Heart left ventricle (tissue), 16 donors: Measurements from ENCODE around the gene PIM1. TPM values are rescaled to one million over a fixed set of nuclear protein-coding genes. Genes with fewer than 3 reads are reported as not detected.

Source experiments
- ATAC-seq, 4 donors: fragments of 200-7000 bp; cut with Tn5 transposase; one replicate each; pipeline ENCODE4 v1.9.1; 2020 to 2022; ENCODE audit warnings: moderate library complexity in 4 of 4, mild to moderate bottlenecking in 3 of 4, moderate number of reproducible peaks in 1 of 4
- DNase-seq, 5 donors: peaks; one replicate each; pipeline ENCODE4 v3.0.0-alpha.2; 2020
- H3K27ac ChIP-seq, 12 donors: fragments of 200-600 bp; sonication (generic) in 4 of 12; one replicate each; pipeline versions ENCODE4 v1.5.0 to v1.8.0; 2016 to 2022; ENCODE audit warnings: mild to moderate bottlenecking in 2 of 12
- H3K27me3 ChIP-seq, 9 donors: fragments of 200-600 bp; sonication (generic) in 2 of 9; one replicate each; pipeline versions ENCODE4 v1.5.1 to v1.8.0; 2016 to 2022; ENCODE audit warnings: mild to moderate bottlenecking in 3 of 9
- H3K36me3 ChIP-seq, 9 donors: fragments of 200-600 bp; sonication (generic) in 2 of 9; one replicate each; pipeline versions ENCODE4 v1.5.0 to v1.8.0; 2018 to 2022; ENCODE audit warnings: mild to moderate bottlenecking in 2 of 9
- H3K4me1 ChIP-seq, 12 donors: fragments of 200-600 bp; sonication (generic) in 4 of 12; one replicate each; pipeline versions ENCODE4 v1.5.0 to v1.8.0; 2016 to 2022; ENCODE audit warnings: mild to moderate bottlenecking in 3 of 12
- H3K4me3 ChIP-seq, 12 donors: fragments of 200-600 bp; sonication (generic) in 4 of 12; one replicate each; pipeline versions ENCODE4 v1.5.0 to v1.8.0; 2017 to 2022; ENCODE audit warnings: mild to moderate bottlenecking in 9 of 12, moderate library complexity in 4 of 12
- H3K9me3 ChIP-seq, 12 donors: fragments of 200-600 bp; sonication (generic) in 4 of 12; one replicate each; pipeline versions ENCODE4 v1.5.0 to v1.8.0; 2016 to 2022; ENCODE audit warnings: mild to moderate bottlenecking in 1 of 12
- CTCF ChIP-seq, 12 donors: fragments of 200-600 bp; sonication (generic) in 4 of 12; IDR thresholded peaks; one replicate each; pipeline versions ENCODE4 v1.5.0 to v1.8.0; 2018 to 2022; ENCODE audit warnings: antibody characterized with exemption in 12 of 12, mild to moderate bottlenecking in 5 of 12
- POLR2A ChIP-seq, 2 donors: fragments of 450-650 bp; IDR thresholded peaks; one replicate each; pipeline ENCODE4 v1.6.1; 2017; ENCODE audit warnings: antibody characterized with exemption in 2 of 2, mild to moderate bottlenecking in 2 of 2, moderate library complexity in 2 of 2
- WGBS, 4 donors: extraction: QIAGEN DNeasy Blood & Tissue Kit in 2 of 4; methylation state at CpG; one replicate each; pipeline versions ENCODE4 v1.1.5 to v1.1.7; 2013 to 2018; 5-methylcytosine and 5-hydroxymethylcytosine counted together
- intact Hi-C, 10 donors: fragments of 100-400 bp; cut with DNase I; formaldehyde crosslinking; loops; one replicate each; pipeline versions ENCODE4 v1.11.1 to v1.14.2; 2022
- long read RNA-seq, 3 donors: library from polyadenylated mRNA; unstranded; transcript quantifications; one replicate each; pipeline ENCODE4 v2.0.0, GENCODE V29; 2020 to 2021
- polyA plus RNA-seq, 2 donors: library from polyadenylated mRNA; stranded (reverse); fragments of 200-250 nt; gene quantifications; one replicate each; pipeline ENCODE4 v1.2.3, GENCODE V29; 2013
- total RNA-seq, 9 donors: library from RNA; depleted of rRNA in 2 of 9; stranded (reverse); fragments of >200 nt in 2 of 9; fragmentation: NEBNext Ultra II Directional in 3 of 9; extraction: Animal tissue kit (Norgen Biotek cat#: 25700) in 3 of 9; gene quantifications; one replicate each; pipeline versions ENCODE4 v1.1.0 to v1.2.4, GENCODE V29; 2016 to 2023
- donor health status: ischemic (EF 13 %, LVEDD 7.1; RV severe dilation, severe dysfunction).
- donor health status: healthy with polysubstance abuse.
- donor health status: DM: no; HTN: yes; CAD: no.
- donor health status: DM: no; HTN: no; CAD: no.
- donor health status: ischemic (EF 25% LVEDD 6.9; RV normal size, moderate dysfunction).
- donor health status: ischemic (EF 25% LVEDD 5.7; RV mildly dilated, moderate dysfunction).
- donor health status: healthy.
- donor health status: DM: yes; HTN: yes; CAD: no.
- donor health status: ischemic (EF 35%, LVEDD 5.7; RV mildly dilated, moderate dysfunction).
- donor health status: nonischemic (EF 11% LVEDD 7.7; RV severe dilation, severe dysfunction).
- donor health status: DM: yes; HTN: yes; CAD: no.
- donor health status: PGD.
- donor health status: ischemic (EF 29% LVEDD 5.4; RV normal size, mild dysfunction).
- donor health status: nonischemic (EF 23%, LVEDD 6.1; RV moderate dilation, normal function).

PIM1 gene
- total RNA-seq (10 to 100 TPM in 6 of 9 donors, 1 to 10 TPM in 3; 7.0 to 81.8 (median 16.0) TPM), polyA plus RNA-seq (10 to 100 TPM in 1 of 2 donors, 1 to 10 TPM in 1; 8.2 to 23.1 TPM)
- long read RNA-seq, donor 1, transcript PIM1-201 (6 exons, 2,650 nt) = major isoform, 9 of 14 reads
- long read RNA-seq, donor 1, partial matches to known transcripts = 4 of 14 reads
- long read RNA-seq, donor 1, other reads (novel, unspliced or antisense) = 1 of 14 reads
- long read RNA-seq, donor 2, transcript PIM1-201 (6 exons, 2,650 nt) = major isoform, 402 of 488 reads
- long read RNA-seq, donor 2, partial matches to known transcripts = 55 of 488 reads
- long read RNA-seq, donor 2, other reads (novel, unspliced or antisense) = 31 of 488 reads
- long read RNA-seq, donor 3, transcript PIM1-201 (6 exons, 2,650 nt) = major isoform, 31 of 33 reads
- long read RNA-seq, donor 3, partial matches to known transcripts = 0 of 33 reads
- long read RNA-seq, donor 3, other reads (novel, unspliced or antisense) = 2 of 33 reads

GRCh38 chr6:37169496-37170272 is at the start of gene PIM1:
Gene PIM1, plus strand, starts transcription at chr6:37170152. Its CDS starts 424 bp downstream, at chr6:37170576.
- ATAC-seq = peak; percentile 90 to 96 (median 92)
- whole genome bisulfite sequencing, 4 donors = 0 to 1% (median 1%) methylated on average over 42 to 90 of the region's 90 CpGs
- intact Hi-C loops = loop anchor here (1.0 to 10.0 kb wide), 14 partner anchors 37 to 285 kb away; partner anchors contain the start of gene C6orf89 (in 5 of the 10)

DNA sequence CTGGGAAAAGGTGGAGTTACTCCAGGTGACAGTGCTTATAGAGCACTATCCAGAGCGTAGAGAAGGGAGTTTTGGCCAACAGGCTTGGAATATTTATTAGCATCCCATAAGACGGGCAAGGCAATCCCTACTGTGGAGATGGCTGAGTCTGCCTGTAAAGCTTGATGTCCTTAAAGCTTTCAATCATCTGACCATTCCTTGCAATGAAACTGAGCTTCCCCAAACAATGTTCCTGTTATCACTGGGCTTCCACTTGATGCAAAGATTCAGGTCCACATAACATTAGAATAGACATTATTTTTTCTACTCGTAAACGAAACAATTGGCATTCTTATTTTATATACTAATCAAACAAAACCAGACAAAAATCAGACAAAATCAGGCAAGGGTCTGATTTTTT is 48.4 kb upstream of the PIM1 start:
- no peak overlapping the region for H3K27ac ChIP-seq
- no peaks in the 10 kb centered on the region for H3K27me3 ChIP-seq
- H3K36me3 ChIP-seq = no peaks in the 10 kb centered on the region
- intact Hi-C loops = no loop called here
- DNase-seq (no peak), ATAC-seq (no peak)
- WGBS, 4 donors = 91 to 97% (median 94%) methylated on average over 4 of the region's 4 CpGs
- H3K9me3 ChIP-seq = no peaks in the 10 kb centered on the region
- H3K4me1 ChIP-seq = peaks cover 0 to 11% (median 0%) of the 10 kb centered on the region in 12 donors
- no peak overlapping the region for H3K4me3 ChIP-seq
- TF ChIP-seq CTCF (IDR thresholded peaks at IDR 0.05) (no peak), POLR2A (IDR thresholded peaks at IDR 0.05) (no peak)

More at GRCh38 chr6:37169496-37170272, at the start of gene PIM1:
- Histone ChIP-seq H3K4me1 (peaks cover 0 to 42% (median 17%) of the 10 kb centered on the region in 12 donors), H3K27me3 (no peaks in the 10 kb centered on the region), H3K36me3 (peaks cover 0 to 42% (median 22%) of the 10 kb centered on the region in 9 donors), H3K9me3 (no peaks in the 10 kb centered on the region), H3K4me3 (peak within 1 kb of the TSS; percentile 61 to 100 (median 90)), H3K27ac (peak within 1 kb of the TSS; percentile 88 to 97 (median 93))
- peak; percentile 99 to 100 (median 100) for DNase-seq
- TF ChIP-seq CTCF (IDR thresholded peaks at IDR 0.05) (peak in 1 of 12 donors; percentile 25), POLR2A (IDR thresholded peaks at IDR 0.05) (peak; percentile 68 to 95)

DNA sequence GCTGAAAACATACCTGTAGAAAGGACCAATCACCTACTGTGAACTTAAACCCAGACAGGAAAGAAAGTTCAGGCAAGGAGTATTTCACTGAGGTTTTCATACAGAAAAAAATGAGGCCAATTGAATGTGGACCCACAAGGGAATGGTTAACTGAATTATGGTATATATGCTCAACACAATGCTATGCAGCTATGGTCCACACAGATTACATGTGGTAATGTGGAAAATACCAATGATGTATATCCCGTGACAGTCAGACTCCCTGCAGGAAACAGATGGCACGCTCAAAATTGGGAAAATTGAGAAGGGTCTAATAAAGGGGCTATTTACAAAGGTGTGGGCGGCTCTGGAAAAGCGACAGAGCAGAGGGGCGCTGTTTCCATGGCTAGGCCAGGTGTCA is 47.1 kb upstream of the PIM1 start:
- 97 to 98% (median 97%) methylated on average over 5 of the region's 5 CpGs for WGBS, 4 donors
- H3K4me3 ChIP-seq = no peak overlapping the region
- no peaks in the 10 kb centered on the region for H3K36me3 ChIP-seq
- H3K27me3 ChIP-seq = no peaks in the 10 kb centered on the region
- TF ChIP-seq CTCF (IDR thresholded peaks at IDR 0.05) = no peak
- no peak for TF ChIP-seq POLR2A (IDR thresholded peaks at IDR 0.05)
- intact Hi-C loops = no loop called here
- no peaks in the 10 kb centered on the region for H3K9me3 ChIP-seq
- no peak for DNase-seq
- H3K4me1 ChIP-seq = peaks cover 0 to 15% (median 3%) of the 10 kb centered on the region in 12 donors
- H3K27ac ChIP-seq = no peak overlapping the region
- ATAC-seq = no peak
